ENCODE data around the gene GAS7.

GRCh38 chr17:9895923-9896322 is 302.5 kb downstream of the GAS7 start:
- TF ChIP-seq CTCF (IDR thresholded peaks at IDR 0.05) (no peak), POLR2A (IDR thresholded peaks at IDR 0.05) (no peak)
